ENCODE results near the gene SLC5A6. TPM values are rescaled to one million over a fixed set of nuclear protein-coding genes. Genes with fewer than 3 reads are reported as not detected.

Gene SLC5A6
- total RNA-seq, 2 experiments from 2014 or later, result 34.9 to 37.7 TPM

GRCh38 chr2:27240406-27240805 lies 28.3 kb upstream of the SLC5A6 start:
- no peak for TF ChIP-seq CTCF (IDR thresholded peaks at IDR 0.05)
- no peak overlapping the region for H3K4me3 Mint-ChIP-seq
- peaks cover 2% of the 10 kb centered on the region for H3K4me1 Mint-ChIP-seq (ENCODE audit: low read depth)
- no peak for ATAC-seq
- intact Hi-C loops (cut with micrococcal nuclease), result no loop called here
- POLR2A ChIA-PET, result interaction anchor here (2.4 kb wide), 1 partner anchor 22 kb away, joined by 10 read pairs; the partner anchor contains the start of gene CAD
- peaks cover 44% of the 10 kb centered on the region for H3K36me3 Mint-ChIP-seq (ENCODE audit: low read depth)
- no peaks in the 10 kb centered on the region for H3K9me3 Mint-ChIP-seq
- DNase-seq, result no peak
- CTCF ChIA-PET, result interaction anchor here (0.6 to 2.4 kb wide), 4 partner anchors 10 to 137 kb away, joined by 3 to 16 read pairs (median 6); no protein-coding TSS in a partner anchor
- H3K27me3 Mint-ChIP-seq, result no peaks in the 10 kb centered on the region
- no peak overlapping the region for H3K27ac Mint-ChIP-seq

GRCh38 chr2:27238976-27239375 lies 26.9 kb upstream of the SLC5A6 start:
- CTCF ChIA-PET, result no interaction called here
- no peak for ATAC-seq
- DNase-seq, result no peak
- TF ChIP-seq CTCF (IDR thresholded peaks at IDR 0.05), result no peak
- POLR2A ChIA-PET, result interaction anchor here (2.2 kb wide), 1 partner anchor 9 kb away, joined by 7 read pairs; no protein-coding TSS in a partner anchor
- Mint-ChIP-seq H3K9me3 (no peaks in the 10 kb centered on the region), H3K27ac (no peak overlapping the region), H3K36me3 (ENCODE audit: low read depth) (peaks cover 53% of the 10 kb centered on the region), H3K4me1 (ENCODE audit: low read depth) (peaks cover 2% of the 10 kb centered on the region), H3K27me3 (no peaks in the 10 kb centered on the region), H3K4me3 (no peak overlapping the region)
- intact Hi-C loops (cut with micrococcal nuclease), result no loop called here

- no peak overlapping the region for H3K27ac Mint-ChIP-seq
- ChIA-PET POLR2A (interaction anchor here (0.7 to 4.5 kb wide), 4 partner anchors 8 to 86 kb away, joined by 3 to 18 read pairs (median 5); no protein-coding TSS in a partner anchor), CTCF (interaction anchor here (1.2 kb wide), 1 partner anchor 65 kb away, joined by 3 read pairs; no protein-coding TSS in a partner anchor)
- no peaks in the 10 kb centered on the region for H3K27me3 Mint-ChIP-seq
- H3K36me3 Mint-ChIP-seq (ENCODE audit: low read depth), result peaks cover 67% of the 10 kb centered on the region
- no peak for TF ChIP-seq CTCF (IDR thresholded peaks at IDR 0.05)
- no peaks in the 10 kb centered on the region for H3K9me3 Mint-ChIP-seq
- H3K4me3 Mint-ChIP-seq, result no peak overlapping the region
- DNase-seq, result no peak
- no peak for ATAC-seq
- intact Hi-C loops (cut with micrococcal nuclease), result no loop called here
- peaks cover 2% of the 10 kb centered on the region for H3K4me1 Mint-ChIP-seq (ENCODE audit: low read depth)
Observed at GRCh38 chr2:27237341-27237945, 25.4 kb upstream of the SLC5A6 start.

- DNase-seq (no peak), ATAC-seq (no peak)
- CTCF ChIA-PET, result no interaction called here
- POLR2A ChIA-PET, result interaction anchor here (0.7 to 4.5 kb wide), 5 partner anchors 10 to 87 kb away, joined by 3 to 18 read pairs (median 3); no protein-coding TSS in a partner anchor
- Mint-ChIP-seq H3K9me3 (no peaks in the 10 kb centered on the region), H3K27ac (no peak overlapping the region), H3K4me1 (ENCODE audit: low read depth) (peaks cover 2% of the 10 kb centered on the region), H3K27me3 (no peaks in the 10 kb centered on the region), H3K4me3 (no peak overlapping the region), H3K36me3 (ENCODE audit: low read depth) (peaks cover 68% of the 10 kb centered on the region)
- no peak for TF ChIP-seq CTCF (IDR thresholded peaks at IDR 0.05)
- intact Hi-C loops (cut with micrococcal nuclease), result no loop called here
Observed at GRCh38 chr2:27236626-27237025, 24.6 kb upstream of the SLC5A6 start.

- Mint-ChIP-seq H3K4me1 (ENCODE audit: low read depth) (peaks cover 2% of the 10 kb centered on the region), H3K27me3 (no peaks in the 10 kb centered on the region), H3K4me3 (no peak overlapping the region), H3K36me3 (ENCODE audit: low read depth) (peaks cover 69% of the 10 kb centered on the region), H3K9me3 (no peaks in the 10 kb centered on the region), H3K27ac (no peak overlapping the region)
- no peak for DNase-seq
- intact Hi-C loops (cut with micrococcal nuclease), result no loop called here
- TF ChIP-seq CTCF (IDR thresholded peaks at IDR 0.05), result no peak
- ChIA-PET CTCF (no interaction called here), POLR2A (interaction anchor here (0.9 to 4.5 kb wide), 3 partner anchors 10 to 13 kb away, joined by 3 to 18 read pairs (median 3); no protein-coding TSS in a partner anchor)
- ATAC-seq, result no peak
Observed at GRCh38 chr2:27236136-27236535, 24.1 kb upstream of the SLC5A6 start.
